ENCODE results near the gene POU4F1. TPM values are rescaled to one million over a fixed set of nuclear protein-coding genes. Genes with fewer than 3 reads are reported as not detected.

POU4F1 gene
- total and polyA plus RNA-seq, 12 donors = 0.03 TPM; not detected in 11

DNA sequence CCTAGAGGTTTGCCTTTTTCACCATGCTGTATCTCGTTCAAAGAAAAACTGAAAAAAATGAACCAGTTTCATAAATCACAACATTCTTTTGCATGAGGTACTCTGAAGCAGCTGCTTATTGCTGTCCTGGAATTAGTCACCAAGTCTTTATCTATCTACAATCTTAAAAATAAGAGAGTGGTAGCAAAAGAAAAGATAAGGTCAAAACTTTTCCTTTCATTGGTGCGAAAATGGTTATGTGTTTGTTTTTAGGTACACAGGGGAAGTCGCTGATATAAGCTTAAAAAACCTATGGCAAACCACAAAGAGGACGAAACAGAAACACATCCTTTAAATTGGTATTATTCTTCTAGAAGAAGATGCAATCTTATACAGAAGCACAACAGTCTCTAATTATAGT is 34.9 kb upstream of the POU4F1 start:
- WGBS, 4 donors = 57 to 60% (median 57%) methylated on average over 4 of the region's 4 CpGs
- H3K27me3 ChIP-seq = no peaks in the 10 kb centered on the region
- H3K4me3 ChIP-seq = no peak overlapping the region
- H3K27ac ChIP-seq = no peak overlapping the region
- peaks cover 0 to 5% of the 10 kb centered on the region in 2 donors for H3K36me3 ChIP-seq (replicated peaks in 1 of 2)
- peaks cover 0 to 4% of the 10 kb centered on the region in 2 donors for H3K4me1 ChIP-seq (replicated peaks in 1 of 2)
- TF ChIP-seq POLR2A (IDR thresholded peaks at IDR 0.05) = no peak
- TF ChIP-seq, protein P1, sequence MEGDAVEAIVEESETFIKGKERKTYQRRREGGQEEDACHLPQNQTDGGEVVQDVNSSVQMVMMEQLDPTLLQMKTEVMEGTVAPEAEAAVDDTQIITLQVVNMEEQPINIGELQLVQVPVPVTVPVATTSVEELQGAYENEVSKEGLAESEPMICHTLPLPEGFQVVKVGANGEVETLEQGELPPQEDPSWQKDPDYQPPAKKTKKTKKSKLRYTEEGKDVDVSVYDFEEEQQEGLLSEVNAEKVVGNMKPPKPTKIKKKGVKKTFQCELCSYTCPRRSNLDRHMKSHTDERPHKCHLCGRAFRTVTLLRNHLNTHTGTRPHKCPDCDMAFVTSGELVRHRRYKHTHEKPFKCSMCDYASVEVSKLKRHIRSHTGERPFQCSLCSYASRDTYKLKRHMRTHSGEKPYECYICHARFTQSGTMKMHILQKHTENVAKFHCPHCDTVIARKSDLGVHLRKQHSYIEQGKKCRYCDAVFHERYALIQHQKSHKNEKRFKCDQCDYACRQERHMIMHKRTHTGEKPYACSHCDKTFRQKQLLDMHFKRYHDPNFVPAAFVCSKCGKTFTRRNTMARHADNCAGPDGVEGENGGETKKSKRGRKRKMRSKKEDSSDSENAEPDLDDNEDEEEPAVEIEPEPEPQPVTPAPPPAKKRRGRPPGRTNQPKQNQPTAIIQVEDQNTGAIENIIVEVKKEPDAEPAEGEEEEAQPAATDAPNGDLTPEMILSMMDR (IDR thresholded peaks at IDR 0.05) = no peak
- intact Hi-C loops (cut with DNase I) = no loop called here
- H3K9me3 ChIP-seq (replicated peaks in 1 of 3) = no peaks in the 10 kb centered on the region
- no peak for DNase-seq

DNA sequence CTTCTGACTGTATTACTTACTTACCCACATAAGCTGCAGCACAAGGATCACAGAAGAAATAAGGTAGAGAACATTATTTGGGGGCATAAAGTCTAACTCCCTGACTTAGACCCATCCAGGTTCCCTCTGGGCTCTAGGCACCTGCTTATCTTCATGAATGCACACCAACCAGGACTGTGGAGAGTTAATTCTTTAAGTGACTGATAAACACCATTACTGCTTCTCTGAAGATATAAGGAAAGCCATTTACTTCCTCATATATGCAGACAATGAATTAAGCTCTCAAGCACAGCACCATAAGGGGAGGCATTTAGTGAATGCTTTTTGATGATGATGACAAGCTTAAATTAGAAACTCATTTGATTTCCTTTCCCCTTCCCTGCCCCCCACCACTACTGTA is 33.1 kb upstream of the POU4F1 start:
- TF ChIP-seq, protein P1 (IDR thresholded peaks at IDR 0.05) = no peak
- no peak for TF ChIP-seq POLR2A (IDR thresholded peaks at IDR 0.05)
- no peak overlapping the region for H3K4me3 ChIP-seq
- H3K9me3 ChIP-seq (replicated peaks in 1 of 3) = no peaks in the 10 kb centered on the region
- H3K27ac ChIP-seq = no peak overlapping the region
- H3K27me3 ChIP-seq = no peaks in the 10 kb centered on the region
- intact Hi-C loops (cut with DNase I) = no loop called here
- peaks cover 0 to 10% of the 10 kb centered on the region in 2 donors for H3K36me3 ChIP-seq (replicated peaks in 1 of 2)
- peaks cover 0 to 4% of the 10 kb centered on the region in 2 donors for H3K4me1 ChIP-seq (replicated peaks in 1 of 2)
- no peak for DNase-seq

DNA sequence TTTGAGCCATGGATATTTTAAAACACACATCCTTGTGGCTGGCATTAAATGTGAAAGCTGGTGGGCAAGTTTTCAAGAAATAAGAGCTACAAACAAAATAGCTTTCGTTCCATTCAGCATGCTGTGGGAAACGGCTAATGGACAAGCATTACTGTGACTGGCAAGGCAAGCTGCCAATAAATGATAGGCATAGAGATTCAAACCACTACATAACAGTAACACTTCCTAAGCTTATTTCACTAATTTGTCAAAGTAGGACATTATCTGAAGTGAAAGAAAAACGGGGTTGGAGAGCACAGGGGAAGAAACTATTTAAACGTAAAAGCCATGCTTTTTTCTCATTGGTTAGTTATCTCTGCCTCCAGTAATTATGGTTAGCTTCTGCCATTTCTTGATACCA is 29.6 kb upstream of the POU4F1 start:
- H3K36me3 ChIP-seq (replicated peaks in 1 of 2) = peaks cover 0 to 4% of the 10 kb centered on the region in 2 donors
- no peak overlapping the region for H3K27ac ChIP-seq
- no peak for DNase-seq
- no peaks in the 10 kb centered on the region for H3K4me1 ChIP-seq (replicated peaks in 1 of 2)
- H3K27me3 ChIP-seq = no peaks in the 10 kb centered on the region
- intact Hi-C loops (cut with DNase I) = no loop called here
- 70 to 95% (median 91%) methylated on average over 4 of the region's 4 CpGs for WGBS, 4 donors
- no peaks in the 10 kb centered on the region for H3K9me3 ChIP-seq (replicated peaks in 1 of 3)
- H3K4me3 ChIP-seq = no peak overlapping the region
- TF ChIP-seq, protein P1 (IDR thresholded peaks at IDR 0.05) = no peak
- TF ChIP-seq POLR2A (IDR thresholded peaks at IDR 0.05) = no peak

DNA sequence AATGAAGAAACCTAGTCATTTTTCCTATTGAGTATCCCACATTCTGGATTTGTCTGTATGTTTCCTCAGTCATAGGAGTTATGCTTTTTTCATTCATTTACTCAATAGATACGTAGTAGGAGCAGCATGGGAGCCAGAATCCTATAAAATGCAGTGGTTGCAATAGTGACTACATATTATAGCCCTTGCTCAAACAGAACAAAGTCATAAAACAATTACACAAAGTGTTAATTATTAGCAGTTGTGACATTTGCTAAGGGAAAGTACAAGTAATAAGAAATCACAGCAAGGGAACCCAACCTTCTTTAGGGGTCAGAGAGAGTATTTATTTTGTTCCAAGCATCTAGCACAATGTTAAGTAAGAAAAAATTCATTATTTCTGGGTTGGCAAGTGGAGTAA is 27.7 kb upstream of the POU4F1 start:
- H3K4me3 ChIP-seq = no peak overlapping the region
- H3K9me3 ChIP-seq (replicated peaks in 1 of 3) = no peaks in the 10 kb centered on the region
- H3K36me3 ChIP-seq (replicated peaks in 1 of 2) = peaks cover 0 to 4% of the 10 kb centered on the region in 2 donors
- no peaks in the 10 kb centered on the region for H3K27me3 ChIP-seq
- intact Hi-C loops (cut with DNase I) = no loop called here
- 94 to 97% (median 96%) methylated on average over 1 of the region's 1 CpG for WGBS, 4 donors
- no peak for TF ChIP-seq POLR2A (IDR thresholded peaks at IDR 0.05)
- TF ChIP-seq, protein P1 (IDR thresholded peaks at IDR 0.05) = no peak
- DNase-seq = no peak
- H3K4me1 ChIP-seq (replicated peaks in 1 of 2) = no peaks in the 10 kb centered on the region
- H3K27ac ChIP-seq = no peak overlapping the region

Measured in adrenal gland (tissue), 12 donors.